GM19240 (cell line): ENCODE measurements around the gene ERGIC1.
"Not testable (repeated sequence)": the region's sequence is repeated elsewhere in the genome, so short reads cannot be mapped to it uniquely, and the experiment has no call there.

ENCODE experiments used
- DNase-seq: peaks from one replicate; pipeline ENCODE4 v3.0.0; 2011; ENCODE audit warnings: low spot score; ENCODE audit not compliant: insufficient read length

ERGIC1 gene

GRCh38 chr5:172846249-172846648 is 12.2 kb downstream of the ERGIC1 start:
- DNase-seq, result no peak

DNA sequence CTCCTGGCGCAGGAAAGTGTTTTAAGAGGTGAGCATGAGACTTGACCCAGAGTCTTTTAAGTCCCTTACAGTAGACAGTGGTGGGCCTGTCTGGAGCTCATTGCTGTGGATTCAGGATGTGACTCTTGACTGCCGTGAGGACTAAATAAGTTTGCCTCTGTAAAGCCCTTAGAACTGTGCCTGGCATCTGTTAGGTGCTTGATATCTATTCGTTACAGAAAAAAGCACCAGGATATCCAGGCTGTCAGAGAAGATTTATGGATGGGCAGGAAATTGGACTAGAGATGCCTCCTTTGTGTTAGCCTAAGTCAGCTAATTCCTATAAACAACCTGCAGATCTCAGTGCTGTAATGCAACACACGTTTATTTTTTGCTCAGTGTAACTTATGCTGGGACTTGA is 12.6 kb downstream of the ERGIC1 start:
- no peak for DNase-seq

DNA sequence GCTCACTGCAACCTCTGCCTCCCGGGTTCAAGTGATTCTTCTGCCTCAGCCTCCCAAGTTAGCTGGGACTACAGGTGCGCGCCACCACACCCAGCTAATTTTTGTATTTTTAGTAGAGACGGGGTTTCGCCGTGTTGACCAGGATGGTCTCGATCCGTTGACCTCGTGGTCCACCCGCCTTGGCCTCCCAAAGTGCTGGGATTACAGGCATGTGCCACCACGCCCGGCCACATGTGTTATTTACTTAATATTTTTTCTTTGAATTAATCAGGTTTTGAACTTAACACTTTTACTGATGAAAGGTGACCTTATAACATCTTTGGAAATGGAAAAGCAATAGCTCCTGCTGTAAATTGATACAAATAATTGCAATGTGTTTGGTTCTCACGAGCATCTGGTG is 13.5 kb downstream of the ERGIC1 start:
- not testable (repeated sequence) for DNase-seq

- no peak for DNase-seq
Measured at GRCh38 chr5:172848419-172848818, 14.4 kb downstream of the ERGIC1 start.

- DNase-seq, result peak; percentile 26
Measured at GRCh38 chr5:172849606-172850453, 15.8 kb downstream of the ERGIC1 start.

- no peak for DNase-seq
Measured at GRCh38 chr5:172850454-172850797, 16.4 kb downstream of the ERGIC1 start.

DNA sequence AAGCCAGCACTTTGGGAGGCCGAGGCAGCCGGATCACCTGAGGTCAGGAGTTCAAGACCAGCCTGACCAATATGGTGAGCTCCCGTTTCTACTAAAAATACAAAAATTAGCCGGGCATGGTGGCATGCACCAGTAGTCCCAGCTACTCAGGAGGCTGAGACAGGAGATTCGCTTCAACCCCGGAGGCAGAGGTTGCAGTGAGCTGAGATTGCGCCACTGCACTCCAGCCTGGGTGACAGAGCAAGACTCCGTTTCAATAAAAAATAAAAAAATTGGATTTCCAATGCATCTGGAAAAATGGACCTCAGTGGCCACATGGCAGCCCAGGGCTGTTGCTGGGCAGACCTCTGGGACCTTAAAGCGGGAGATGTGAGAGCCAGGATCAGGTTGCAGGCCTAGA is 17.2 kb downstream of the ERGIC1 start:
- DNase-seq, result not testable (repeated sequence)

- no peak for DNase-seq
Measured at GRCh38 chr5:172852490-172853354, 18.7 kb downstream of the ERGIC1 start.

GRCh38 chr5:172853355-172853975 is 19.4 kb downstream of the ERGIC1 start:
- no peak for DNase-seq

- no peak for DNase-seq
Measured at GRCh38 chr5:172854451-172854871, 20.4 kb downstream of the ERGIC1 start.

DNA sequence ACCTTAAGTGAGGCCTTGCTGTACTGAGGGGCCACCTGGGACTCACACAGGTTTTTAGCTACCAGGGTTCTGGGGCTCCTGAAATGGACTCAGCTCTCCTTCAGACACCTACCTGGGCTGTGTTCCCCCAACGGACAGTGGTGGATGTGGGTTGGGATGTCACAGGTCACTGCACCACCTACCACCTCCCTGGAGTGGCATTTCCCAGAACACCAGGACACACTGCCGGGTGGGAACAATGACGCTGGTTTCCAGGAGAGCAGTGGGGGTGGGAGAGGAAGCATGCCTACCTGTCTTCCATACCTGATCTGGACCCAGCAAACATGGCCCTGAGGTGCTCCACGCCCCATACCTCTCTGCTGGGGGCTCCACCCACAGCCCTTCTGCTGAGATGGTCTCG is 20.9 kb downstream of the ERGIC1 start:
- DNase-seq, result no peak

GRCh38 chr5:172855597-172856292 is 21.7 kb downstream of the ERGIC1 start:
- no peak for DNase-seq

- no peak for DNase-seq
Measured at GRCh38 chr5:172856336-172856735, 22.3 kb downstream of the ERGIC1 start.

DNA sequence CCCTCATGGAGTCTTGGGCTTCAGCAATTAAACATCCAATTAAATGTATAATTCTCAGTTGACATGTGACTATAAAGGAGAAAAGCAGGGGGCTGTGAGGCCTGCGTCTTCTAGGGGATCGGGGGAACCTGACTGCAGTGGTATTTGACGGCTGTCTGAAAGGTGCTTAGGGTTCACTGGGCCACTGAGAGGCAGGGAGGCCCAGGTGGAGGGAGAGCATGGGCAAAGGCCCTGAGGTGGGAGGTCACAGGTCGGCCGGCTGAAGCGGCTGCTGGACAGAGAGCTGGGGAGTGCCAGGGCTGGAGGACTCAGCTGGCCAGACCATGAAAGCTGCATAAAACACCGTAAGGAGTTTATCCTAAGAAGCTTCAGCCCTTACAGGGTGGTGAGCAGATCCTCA is 23.9 kb downstream of the ERGIC1 start:
- no peak for DNase-seq

DNA sequence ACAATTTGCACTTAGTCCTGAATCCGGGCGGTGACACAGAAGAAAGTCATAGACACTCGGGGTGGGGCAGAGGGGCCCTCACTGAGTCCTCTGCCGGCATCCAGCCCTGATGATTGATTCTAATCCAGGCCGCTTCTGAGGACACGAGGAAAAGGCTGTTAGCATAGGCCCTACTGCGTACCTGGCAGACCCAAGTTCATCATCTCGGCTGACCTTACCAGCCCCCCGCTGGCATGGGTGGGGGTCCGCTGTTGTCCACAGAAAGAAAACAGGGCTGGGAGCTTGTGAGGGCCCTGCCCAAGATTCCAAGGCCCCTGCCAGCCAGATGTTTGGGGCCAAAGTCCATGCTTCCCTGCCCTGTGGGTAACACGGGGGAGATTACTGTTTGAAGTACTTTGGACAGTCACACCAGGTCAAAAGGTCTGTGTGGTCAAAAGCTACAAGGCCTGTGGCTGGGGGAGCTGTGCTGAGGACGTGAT is 24.5 kb downstream of the ERGIC1 start:
- DNase-seq, result no peak

DNA sequence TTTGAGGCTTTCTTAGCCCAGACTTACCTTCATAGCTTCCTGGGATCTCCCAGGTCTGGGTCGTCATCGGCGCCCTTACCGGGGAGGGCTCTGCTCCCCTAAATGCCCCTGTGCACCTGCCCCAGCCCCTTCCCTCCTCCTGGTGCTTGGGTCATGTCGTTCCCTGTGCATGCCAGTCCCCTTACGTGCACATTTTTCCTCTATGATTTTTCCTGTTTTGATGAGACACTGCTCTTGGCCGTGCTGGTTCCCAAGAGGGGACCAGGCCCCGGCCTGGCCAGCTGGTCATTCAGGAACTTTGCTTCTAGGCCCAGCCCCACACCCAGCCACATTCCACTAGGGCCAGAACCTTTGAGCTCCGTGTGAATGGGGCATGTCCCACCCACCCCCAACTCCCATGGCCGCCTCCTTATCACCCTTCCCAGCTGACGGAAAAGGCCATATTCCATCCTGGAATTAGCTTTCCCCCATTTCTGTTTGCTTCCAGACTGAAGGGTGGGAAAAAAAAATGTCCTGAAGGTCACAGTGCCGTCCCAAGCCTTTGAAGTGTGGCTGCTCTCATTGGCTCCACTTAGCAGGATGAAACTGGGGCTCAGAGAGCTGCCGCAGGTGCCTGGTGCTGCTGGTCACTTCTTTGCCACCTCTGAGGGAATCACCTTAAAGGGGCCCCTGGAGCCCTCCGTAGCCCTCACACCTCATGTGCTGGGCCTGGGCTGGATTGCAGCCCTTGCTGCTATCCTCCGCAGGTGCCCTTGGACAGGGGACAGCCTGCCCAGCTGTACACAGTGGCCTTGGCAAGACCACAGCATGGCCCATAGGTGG is 25.1 kb downstream of the ERGIC1 start:
- DNase-seq, result no peak

- no peak for DNase-seq
Measured at GRCh38 chr5:172859966-172860365, 25.9 kb downstream of the ERGIC1 start.

DNA sequence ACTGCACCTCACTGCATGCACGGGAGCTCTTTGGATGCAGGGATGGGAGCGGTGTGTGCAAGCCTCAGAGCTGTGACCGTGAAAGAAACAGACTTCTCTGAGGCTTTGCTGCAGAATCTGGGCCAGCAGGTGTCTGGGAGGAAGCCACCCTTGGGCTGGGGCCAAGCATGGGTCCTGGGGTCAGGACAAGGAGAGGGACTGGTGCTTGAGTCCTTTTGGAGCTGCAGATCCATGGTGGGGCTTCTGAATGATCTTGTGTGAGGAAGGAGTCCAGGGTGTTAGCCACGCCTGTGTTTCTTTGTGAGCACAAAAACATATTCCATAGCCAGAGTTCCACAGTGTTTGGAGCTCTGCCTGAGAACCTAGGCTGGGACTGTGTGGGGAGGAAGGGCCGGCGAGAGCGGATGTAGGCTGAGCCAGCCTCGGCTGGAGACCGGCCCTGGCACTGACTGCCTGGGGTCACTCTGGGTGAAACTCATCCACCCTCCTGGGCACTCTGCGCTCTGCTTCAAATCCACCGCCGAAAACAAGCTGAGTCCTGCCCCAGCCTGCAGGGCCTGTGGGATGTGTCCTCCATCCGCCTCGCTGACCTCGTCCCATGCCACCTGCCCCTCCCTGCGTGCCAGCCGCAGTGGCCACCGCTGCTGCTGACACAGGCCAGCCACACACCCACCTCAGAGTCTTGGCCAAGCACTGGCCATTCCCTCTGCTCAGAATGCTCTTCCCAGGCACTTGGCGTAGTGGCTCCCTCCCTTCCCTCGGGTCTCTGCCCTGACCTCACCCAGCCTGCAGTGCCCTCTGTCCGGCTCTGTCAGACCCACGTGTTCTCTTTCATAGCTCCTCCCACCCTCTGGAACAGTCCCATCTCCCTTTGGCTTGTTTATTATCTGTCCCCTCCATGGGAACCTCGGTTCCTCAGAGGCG is 26.7 kb downstream of the ERGIC1 start:
- no peak for DNase-seq

- DNase-seq, result no peak
Measured at GRCh38 chr5:172861461-172861860, 27.4 kb downstream of the ERGIC1 start.
